GDM1 (cell line): ENCODE data around the gene HSF4.
"Not testable (repeated sequence)": the region's sequence is repeated elsewhere in the genome, so short reads cannot be mapped to it uniquely, and the experiment has no call there.

ENCODE experiments used
- DNase-seq: peaks from one replicate; lab custom pipeline; 2025; lab: John Stamatoyannopoulos, UW

Gene HSF4

DNA sequence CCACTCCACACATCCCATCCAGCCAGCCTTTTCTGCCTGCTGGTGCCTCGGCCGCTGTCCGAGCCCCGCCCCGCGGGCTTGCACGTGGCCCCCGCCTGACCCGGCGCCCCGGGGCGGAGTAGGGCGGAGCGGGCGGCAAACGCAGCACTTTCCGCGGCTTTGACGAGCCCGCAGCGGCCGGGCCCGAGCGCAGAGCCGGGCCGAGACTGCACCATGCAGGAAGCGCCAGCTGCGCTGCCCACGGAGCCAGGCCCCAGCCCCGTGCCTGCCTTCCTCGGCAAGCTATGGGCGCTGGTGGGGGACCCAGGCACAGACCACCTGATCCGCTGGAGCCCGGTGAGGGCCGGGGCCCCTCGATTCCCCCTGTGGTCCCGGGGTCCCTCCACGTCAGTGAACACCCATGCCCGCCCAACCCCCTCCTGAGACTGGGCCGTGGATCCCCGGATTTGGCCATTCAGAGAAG, at the start of gene HSF4:
Gene HSF4 (plus strand): TSS at position 147 of the 463 bp plus-strand sequence. CDS start 67 bp downstream, at position 214.
- no peak for DNase-seq

DNA sequence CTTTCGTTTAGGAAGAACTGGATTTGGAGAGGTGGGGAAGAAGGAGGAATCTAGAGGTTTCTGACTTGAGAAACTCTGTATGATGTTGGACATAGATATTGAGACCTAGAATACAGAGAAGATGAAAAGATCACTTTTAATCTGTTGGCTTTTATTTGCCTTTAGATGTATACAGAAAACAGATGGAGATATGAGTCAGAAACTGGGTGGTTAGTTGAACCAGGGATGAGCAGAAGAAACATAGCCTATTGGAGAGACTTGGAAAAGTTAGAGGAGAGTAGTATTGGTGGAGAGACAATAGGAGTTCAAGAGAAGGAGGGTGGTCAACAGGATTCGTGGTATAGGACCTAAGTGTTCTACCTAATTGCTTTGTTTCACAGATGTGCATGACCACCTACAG, 49.8 kb upstream of the HSF4 start:
- no peak for DNase-seq

DNA sequence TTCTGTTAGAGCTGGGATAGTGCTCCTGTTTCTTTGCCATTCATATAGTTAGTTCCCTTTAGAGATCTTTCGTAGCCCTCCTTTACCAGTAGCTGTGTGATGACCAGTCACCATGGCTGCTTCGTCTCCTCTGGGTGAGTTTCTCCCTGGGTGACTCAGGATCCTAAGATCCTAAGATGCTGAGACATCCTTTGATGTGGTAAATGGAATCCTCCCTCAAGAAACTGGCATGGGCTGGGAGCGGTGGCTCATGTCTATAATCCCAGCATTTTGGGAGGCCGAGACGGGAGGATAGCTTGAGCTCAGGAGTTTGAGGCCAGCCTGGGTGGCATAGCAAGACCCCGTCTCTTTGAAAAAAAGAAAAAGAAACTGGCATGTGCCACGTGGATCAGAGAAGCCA, 48.9 kb upstream of the HSF4 start:
- DNase-seq, result no peak

DNA sequence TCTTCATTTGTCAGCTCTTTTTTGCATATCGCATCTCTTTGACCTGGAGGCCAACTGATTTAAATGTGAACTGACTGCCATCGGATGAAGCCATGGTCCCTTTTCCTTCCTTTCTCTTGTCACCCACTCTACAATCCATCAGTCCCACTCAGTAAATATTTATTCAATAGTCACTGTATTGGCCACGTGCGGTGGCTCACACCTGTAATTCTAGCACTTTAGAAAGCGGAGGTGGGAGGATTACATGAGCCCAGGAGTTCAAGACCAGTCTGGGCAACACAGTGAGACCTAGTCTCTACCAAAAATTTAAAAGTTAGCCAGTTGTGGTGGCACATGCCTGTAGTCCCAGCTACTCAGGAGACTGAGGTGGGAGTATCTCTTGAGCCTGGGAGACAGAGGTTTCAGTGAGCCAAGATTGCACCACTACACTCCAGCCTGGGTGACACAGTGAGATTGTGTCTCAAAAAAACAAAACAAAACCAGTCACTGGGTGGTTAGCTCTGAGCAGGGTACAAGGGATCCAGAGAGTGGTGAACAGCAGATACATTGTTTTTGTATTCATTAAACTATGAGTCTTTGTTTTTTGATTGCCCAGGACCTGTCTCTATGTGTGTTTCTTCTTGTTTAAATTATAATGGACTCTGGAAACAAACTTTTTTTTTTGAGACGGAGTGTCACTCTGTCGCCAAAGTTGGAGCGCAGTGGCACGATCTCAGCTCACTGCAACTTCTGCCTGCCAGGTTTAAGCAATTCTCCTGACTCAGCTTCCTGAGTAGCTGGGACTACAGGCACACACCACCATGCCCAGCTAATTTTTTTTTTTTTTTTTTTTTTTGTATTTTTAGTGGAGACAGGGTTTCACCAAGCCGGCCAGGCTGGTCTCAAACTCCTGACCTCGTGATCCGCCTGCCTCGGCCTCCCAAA, 47.9 kb upstream of the HSF4 start:
- no peak for DNase-seq

DNA sequence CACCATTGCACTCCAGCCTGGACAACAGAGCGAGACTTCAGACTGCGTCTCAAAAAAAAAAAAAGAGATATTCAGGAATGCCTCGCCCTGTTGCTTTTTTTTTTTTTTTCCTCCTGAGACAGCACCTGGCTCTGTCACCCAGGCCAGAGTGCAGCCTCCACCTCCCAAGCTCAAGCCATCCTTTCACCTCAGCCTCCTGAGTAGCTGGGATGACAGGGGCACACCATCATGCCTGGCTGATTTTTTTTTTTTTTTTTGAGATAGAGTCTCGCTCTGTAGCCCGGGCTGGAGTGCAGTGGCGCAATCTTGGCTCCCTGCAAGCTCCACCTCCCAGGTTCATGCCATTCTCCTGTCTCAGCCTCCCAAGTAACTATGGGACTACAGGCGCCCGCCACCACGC, 46.8 kb upstream of the HSF4 start:
- DNase-seq, result no peak

GRCh38 chr16:67120025-67120424, 44.5 kb upstream of the HSF4 start:
- no peak for DNase-seq

DNA sequence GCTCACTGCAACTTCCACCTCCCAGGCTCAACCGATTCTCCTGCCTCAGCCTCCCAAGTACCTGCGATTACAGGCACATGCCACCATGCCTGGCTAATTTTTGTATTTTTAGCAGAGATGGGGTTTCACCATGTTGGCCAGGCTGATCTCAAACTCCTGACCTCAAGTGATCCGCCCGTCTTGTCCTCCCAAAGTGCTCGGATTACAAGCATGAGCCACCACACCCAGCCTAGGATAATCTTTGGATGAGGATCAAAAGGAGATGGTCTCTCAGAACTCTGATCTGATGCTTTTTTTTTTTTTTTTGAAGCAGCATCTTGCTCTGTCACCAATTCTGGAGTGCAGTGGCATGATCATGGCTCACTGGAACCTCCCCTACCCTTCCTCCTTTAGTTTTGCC, 41.7 kb upstream of the HSF4 start:
- DNase-seq, result not testable (repeated sequence)

DNA sequence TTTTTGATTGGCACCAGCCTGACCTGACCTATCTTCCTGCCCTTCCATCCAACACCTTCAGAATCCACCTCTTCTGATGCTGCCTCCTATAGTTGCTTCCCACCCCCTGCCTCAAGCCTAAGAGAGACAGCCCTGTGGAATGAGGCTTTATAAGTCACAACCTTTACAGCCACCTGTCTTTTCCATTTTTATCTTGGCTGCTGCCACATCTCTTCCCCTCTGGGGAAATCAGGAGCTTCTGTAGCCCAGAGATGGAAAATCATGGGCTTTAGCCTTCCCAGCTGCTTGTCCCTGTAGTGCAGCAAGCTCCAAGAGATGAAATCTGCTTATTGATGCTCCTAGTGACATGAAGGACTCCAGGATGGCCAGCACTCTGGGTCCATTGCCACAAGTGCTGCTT, 36.1 kb upstream of the HSF4 start:
- DNase-seq, result no peak

DNA sequence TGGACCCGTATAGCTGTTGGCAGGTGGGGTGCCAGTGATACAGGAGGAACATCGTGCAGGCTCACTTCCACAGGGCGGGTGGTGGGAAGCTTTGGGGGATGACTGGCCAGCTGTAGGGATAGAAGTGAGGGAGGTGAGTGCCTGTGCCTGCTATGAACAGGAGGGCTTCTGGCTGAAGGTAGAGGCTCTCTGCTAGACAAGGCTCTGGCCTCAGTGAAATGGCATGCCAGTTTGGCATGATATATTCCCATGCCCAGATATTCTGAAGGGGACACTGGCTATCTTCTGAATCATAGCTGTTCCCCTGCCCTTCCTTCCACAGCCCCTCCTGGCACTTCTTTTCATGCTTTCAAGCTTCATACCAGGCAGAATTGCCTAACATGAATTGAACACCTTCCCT, 35.7 kb upstream of the HSF4 start:
- DNase-seq, result no peak

GRCh38 chr16:67129422-67129821, 35.1 kb upstream of the HSF4 start:
- DNase-seq, result no peak

- no peak for DNase-seq
These were observed 26.9 kb upstream of the HSF4 start for GRCh38 chr16:67137605-67138004.

GRCh38 chr16:67141391-67141790, 23.2 kb upstream of the HSF4 start:
- DNase-seq, result no peak

GRCh38 chr16:67142342-67142741, 22.2 kb upstream of the HSF4 start:
- DNase-seq, result no peak

DNA sequence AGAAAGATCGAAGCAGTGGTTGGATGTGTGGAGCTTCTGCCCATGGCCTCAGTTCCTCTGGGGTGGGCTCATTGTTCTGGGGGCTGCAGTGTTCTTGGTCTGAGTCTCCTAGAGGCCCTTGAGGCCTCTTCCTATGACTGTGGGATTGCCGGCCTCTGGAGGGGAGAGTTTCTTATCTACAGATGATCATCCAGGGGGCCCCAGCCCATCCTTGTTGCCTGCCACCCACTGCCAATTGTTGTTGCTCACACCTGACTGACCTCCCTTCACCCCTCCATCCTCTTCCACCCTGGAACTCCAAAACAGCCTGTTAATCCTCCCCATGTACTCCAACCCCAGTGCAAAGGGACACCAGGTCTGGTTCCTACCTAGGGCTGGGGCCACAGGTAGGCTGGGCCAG, 19.6 kb upstream of the HSF4 start:
- no peak for DNase-seq

DNA sequence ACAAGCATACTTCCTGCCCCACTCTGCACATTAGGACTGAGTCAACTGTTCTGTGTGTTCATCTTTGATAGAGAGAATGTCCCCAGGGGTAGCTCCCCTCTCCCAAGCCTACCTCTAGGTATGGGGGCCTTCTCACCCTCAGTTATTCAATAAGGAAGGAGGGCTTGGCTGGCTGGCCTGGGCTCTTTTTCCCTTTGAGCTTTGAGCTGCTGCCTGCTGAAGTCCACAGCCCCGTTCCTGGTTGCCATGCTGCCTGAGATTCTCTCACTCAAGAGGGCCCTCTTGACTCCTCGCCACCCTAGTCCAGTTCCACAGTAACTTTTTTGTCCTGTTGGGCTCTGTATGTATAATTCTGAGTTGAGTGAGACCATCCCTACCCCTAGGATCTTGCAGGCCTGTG, 18.8 kb upstream of the HSF4 start:
- no peak for DNase-seq

DNA sequence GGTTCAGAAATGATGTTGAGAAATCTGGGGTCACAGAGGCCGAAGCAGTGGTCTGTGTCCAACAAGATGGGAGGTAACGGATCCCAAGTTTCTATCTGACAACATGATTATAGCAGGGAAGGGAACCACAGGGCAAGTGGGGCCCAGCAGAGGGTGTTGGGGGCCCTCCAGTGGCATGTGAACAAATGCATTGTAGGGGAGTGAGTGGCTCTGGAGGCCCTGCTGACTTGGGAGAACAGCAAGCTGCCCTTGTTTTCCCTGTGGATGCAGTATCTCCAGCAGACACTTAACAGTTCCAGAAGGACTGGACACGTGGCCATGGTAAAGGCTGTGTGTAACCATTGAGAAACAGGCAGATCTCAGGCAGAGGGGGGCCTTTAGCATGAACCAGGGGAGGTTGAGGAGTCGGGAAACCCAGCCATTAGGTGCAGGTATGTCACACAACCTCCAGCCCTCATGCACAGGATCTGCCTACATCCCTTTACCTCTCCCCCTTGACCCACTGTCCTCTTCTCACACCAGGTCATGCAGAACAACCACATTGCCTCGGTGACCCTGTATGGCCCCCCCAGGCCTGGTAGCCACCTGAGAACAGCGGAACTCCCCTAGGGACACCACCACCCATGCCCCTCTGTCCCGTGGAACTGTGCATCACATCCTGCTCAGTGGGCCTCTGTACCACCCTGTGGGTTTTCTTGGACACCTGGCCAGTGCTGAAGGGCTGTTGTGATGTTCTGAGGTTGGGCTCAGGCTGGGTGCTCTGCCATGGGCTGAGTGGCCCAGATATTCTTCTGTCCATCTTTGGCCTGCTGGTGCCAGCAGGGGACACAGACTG, 17.8 kb upstream of the HSF4 start:
- no peak for DNase-seq

DNA sequence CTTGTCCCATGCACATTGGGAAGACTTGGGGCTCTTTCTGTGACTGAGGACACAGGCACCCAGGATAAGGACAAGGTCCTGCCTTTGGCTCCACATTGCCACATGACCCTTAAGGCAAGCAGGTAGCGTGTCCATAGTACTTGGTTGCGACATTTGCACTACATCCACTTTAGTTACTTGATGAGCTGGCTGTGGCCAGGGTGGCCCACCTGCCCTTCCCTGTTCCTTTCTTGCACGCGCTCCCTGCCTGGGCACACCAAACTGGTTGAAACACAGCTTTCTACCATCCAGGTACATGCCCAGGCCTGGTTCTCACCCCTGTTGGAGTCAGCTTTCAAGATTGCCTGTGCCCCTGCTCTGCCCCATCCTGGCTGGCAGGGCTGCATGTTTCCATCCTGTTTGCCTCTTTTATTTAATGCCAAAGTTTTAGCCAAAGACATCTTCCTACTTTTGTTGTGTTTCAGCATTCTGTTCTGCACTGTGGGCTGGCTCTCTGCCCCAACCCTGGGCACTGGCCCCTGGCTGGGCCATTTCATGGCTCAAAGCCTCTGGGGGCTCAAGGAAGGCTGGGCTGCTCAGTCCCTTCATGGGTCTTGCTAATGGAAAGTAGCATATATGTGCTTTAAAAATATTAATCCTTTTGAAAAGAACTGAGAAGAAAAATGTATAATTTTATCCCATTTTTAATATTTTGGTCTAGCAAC, 17.0 kb upstream of the HSF4 start:
- DNase-seq, result no peak

DNA sequence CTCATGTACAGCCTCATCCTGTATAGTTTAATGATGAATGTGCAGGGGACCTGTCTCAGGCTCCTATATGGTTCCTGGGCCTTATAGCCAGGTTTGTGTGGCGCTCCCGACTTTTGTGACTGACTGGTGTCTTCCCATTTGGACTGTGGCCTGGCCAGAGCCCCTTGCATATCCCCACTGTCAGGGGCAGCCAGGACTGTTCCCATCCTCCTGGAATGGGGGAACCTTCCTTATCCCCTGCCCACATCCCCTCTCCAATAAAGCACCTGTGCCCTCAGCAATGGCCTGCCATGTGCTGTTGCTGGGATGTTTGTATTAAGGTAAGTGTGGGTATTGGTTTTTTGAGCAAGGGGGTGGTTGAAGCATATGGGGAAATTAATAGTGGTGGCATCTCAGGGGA, 16.3 kb upstream of the HSF4 start:
- DNase-seq, result no peak

GRCh38 chr16:67148656-67149275, 15.8 kb upstream of the HSF4 start:
- DNase-seq, result no peak

DNA sequence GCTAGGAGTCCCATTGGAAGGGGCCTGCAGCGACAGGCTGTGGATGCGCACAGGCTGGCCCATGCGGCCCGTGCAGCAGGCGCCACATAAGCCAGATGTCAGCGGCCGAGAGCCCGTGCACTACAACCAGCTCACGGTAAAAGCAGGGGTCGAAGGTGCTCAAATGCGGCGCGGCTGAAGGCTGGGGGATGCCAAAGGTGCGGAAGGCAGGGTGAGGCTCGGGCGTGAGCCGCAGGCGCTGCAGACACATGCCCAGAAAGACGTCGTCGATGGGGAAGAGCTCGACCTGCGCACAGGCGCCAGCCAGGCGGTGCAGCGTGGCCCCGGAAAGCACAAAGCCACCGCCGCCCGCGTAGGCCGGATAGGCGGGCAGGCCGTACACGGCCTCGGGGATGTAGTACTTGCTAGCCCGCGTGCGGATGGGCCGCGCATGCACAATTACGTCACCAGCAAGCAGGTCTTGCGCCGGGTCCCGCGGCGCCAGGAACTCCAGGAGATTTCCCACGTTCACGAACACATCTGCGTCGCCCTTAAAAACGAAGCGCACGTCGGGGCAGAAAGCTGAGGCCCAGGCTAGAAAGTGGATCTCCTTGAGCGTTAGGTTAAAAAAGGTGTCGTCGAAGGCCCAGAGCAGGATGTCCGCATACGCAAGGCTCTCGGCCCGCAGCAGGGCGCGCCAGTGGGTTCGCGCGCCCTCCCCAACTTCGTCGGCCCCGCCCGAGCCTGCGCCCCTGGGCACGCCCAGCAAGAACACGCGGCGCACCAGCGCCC, 15.1 kb upstream of the HSF4 start:
- no peak for DNase-seq
